ENCODE results near the gene LNX1. TPM values are rescaled to one million over a fixed set of nuclear protein-coding genes. Genes with fewer than 3 reads are reported as not detected.
"Not testable (repeated sequence)": the region's sequence is repeated elsewhere in the genome, so short reads cannot be mapped to it uniquely, and the experiment has no call there.

LNX1 gene
- total RNA-seq, 5 donors from 2014 or later (not counting 1 experiment from before 2014, with no cell fraction given) = 0.45 TPM; not detected in 4

GRCh38 chr4:53478671-53479456 lies 112.4 kb downstream of the LNX1 start:
- ATAC-seq (replicated peaks in 1 of 4) = no peak
- Mint-ChIP-seq H3K9me3 (peaks cover 0 to 3% (median 0%) of the 10 kb centered on the region in 3 donors), H3K4me1 (no peaks in the 10 kb centered on the region), H3K27me3 (peaks cover 12 to 17% of the 10 kb centered on the region in 2 donors), H3K36me3 (no peaks in the 10 kb centered on the region), H3K27ac (no peak overlapping the region), H3K4me3 (no peak overlapping the region)
- CTCF ChIA-PET = no interaction called here
- DNase-seq = no peak
- Histone ChIP-seq H3K4me3 (ENCODE audit: control insufficient read depth in 1 of 2, extremely low read depth in 1 of 2, low read length in 1 of 2) (no peak overlapping the region), H3K36me3 (ENCODE audit: control insufficient read depth in 2 of 2, extremely low read depth in 1 of 2, insufficient read depth in 1 of 2, low read length in 1 of 2) (no peaks in the 10 kb centered on the region), H3K9me3 (no peaks in the 10 kb centered on the region), H3K27me3 (replicated peaks in 1 of 2; ENCODE audit: control insufficient read depth in 2 of 2, extremely low read depth in 1 of 2, insufficient read depth in 2 of 2, low read length in 1 of 2) (peaks cover 0 to 3% of the 10 kb centered on the region in 2 experiments), H3K27ac (ENCODE audit: low read length) (no peak overlapping the region), H3K4me1 (ENCODE audit: control insufficient read depth in 1 of 2, extremely low read depth in 1 of 2, insufficient read depth in 2 of 2, low read length in 2 of 2) (no peaks in the 10 kb centered on the region)
- WGBS (ENCODE audit: insufficient coverage) = no CpG with 5 or more reads among the region's 4 CpGs
- POLR2A ChIA-PET = interaction anchor here in 1 of 2 donors (0.5 kb wide), 1 partner anchor 84 kb away, joined by 4 read pairs; no protein-coding TSS in a partner anchor

- H3K36me3 Mint-ChIP-seq = no peaks in the 10 kb centered on the region
- CTCF ChIA-PET = no interaction called here
- peaks cover 0 to 3% of the 10 kb centered on the region in 2 experiments for H3K27me3 ChIP-seq (replicated peaks in 1 of 2; ENCODE audit: control insufficient read depth in 2 of 2, extremely low read depth in 1 of 2, insufficient read depth in 2 of 2, low read length in 1 of 2)
These were observed 113.7 kb downstream of the LNX1 start for GRCh38 chr4:53477636-53478035.

DNA sequence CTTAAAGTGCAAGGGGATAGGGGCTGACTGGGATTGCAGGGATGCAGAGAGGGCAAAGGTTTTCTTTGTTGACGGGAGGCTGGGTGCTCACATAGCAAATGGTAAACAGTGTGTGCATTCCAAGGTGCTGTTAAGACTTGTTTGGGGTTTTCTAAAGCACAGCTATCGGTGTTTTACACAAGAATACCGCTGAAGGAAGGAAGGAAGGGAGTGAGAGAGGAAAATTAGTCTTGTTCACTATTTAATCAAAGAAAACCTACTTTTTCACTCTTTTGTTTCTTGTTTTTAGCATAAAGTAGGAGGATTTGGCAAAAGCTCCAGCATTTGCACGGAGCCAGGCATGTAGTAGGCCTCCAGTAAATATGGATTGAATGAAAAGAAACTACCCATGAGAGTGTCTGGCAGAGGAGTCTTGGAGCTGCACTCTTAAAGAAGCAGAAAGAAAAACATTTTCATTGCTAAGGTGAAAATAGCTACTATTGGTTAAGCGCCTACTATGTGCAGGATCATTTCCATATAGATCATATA lies 114.2 kb downstream of the LNX1 start:
- Histone ChIP-seq H3K27ac (ENCODE audit: low read length) (no peak overlapping the region), H3K4me3 (ENCODE audit: control insufficient read depth in 1 of 2, extremely low read depth in 1 of 2, low read length in 1 of 2) (no peak overlapping the region), H3K27me3 (replicated peaks in 1 of 2; ENCODE audit: control insufficient read depth in 2 of 2, extremely low read depth in 1 of 2, insufficient read depth in 2 of 2, low read length in 1 of 2) (peaks cover 0 to 3% of the 10 kb centered on the region in 2 experiments), H3K9me3 (no peaks in the 10 kb centered on the region), H3K36me3 (ENCODE audit: control insufficient read depth in 2 of 2, extremely low read depth in 1 of 2, insufficient read depth in 1 of 2, low read length in 1 of 2) (no peaks in the 10 kb centered on the region), H3K4me1 (ENCODE audit: control insufficient read depth in 1 of 2, extremely low read depth in 1 of 2, insufficient read depth in 2 of 2, low read length in 2 of 2) (no peaks in the 10 kb centered on the region)
- WGBS (ENCODE audit: insufficient coverage) = 87% methylated on average over 2 of the region's 5 CpGs
- no peak overlapping the region for H3K4me3 Mint-ChIP-seq
- DNase-seq (no peak), ATAC-seq (replicated peaks in 1 of 4) (no peak)
- no peak overlapping the region for H3K27ac Mint-ChIP-seq
- peaks cover 6 to 8% of the 10 kb centered on the region in 2 donors for H3K27me3 Mint-ChIP-seq
- no peaks in the 10 kb centered on the region for H3K4me1 Mint-ChIP-seq
- H3K9me3 Mint-ChIP-seq = peaks cover 9 to 12% (median 11%) of the 10 kb centered on the region in 3 donors
- H3K36me3 Mint-ChIP-seq = no peaks in the 10 kb centered on the region
- ChIA-PET CTCF (no interaction called here), POLR2A (no interaction called here)

More at GRCh38 chr4:53477636-53478035, 113.7 kb downstream of the LNX1 start:
- POLR2A ChIA-PET = interaction anchor here in 1 of 2 donors (0.5 kb wide), 1 partner anchor 557 kb away, joined by 4 read pairs; no protein-coding TSS in a partner anchor
- Histone ChIP-seq H3K36me3 (ENCODE audit: control insufficient read depth in 2 of 2, extremely low read depth in 1 of 2, insufficient read depth in 1 of 2, low read length in 1 of 2) (no peaks in the 10 kb centered on the region), H3K9me3 (no peaks in the 10 kb centered on the region), H3K4me1 (ENCODE audit: control insufficient read depth in 1 of 2, extremely low read depth in 1 of 2, insufficient read depth in 2 of 2, low read length in 2 of 2) (no peaks in the 10 kb centered on the region), H3K4me3 (ENCODE audit: control insufficient read depth in 1 of 2, extremely low read depth in 1 of 2, low read length in 1 of 2) (no peak overlapping the region), H3K27ac (ENCODE audit: low read length) (no peak overlapping the region)
- no peak for ATAC-seq (replicated peaks in 1 of 4)
- H3K27ac Mint-ChIP-seq = no peak overlapping the region
- peaks cover 7 to 10% of the 10 kb centered on the region in 2 donors for H3K27me3 Mint-ChIP-seq
- no peak for DNase-seq
- WGBS (ENCODE audit: insufficient coverage) = no CpG with 5 or more reads among the region's 1 CpG
- no peaks in the 10 kb centered on the region for H3K4me1 Mint-ChIP-seq
- peaks cover 7 to 10% (median 10%) of the 10 kb centered on the region in 3 donors for H3K9me3 Mint-ChIP-seq
- H3K4me3 Mint-ChIP-seq = no peak overlapping the region

DNA sequence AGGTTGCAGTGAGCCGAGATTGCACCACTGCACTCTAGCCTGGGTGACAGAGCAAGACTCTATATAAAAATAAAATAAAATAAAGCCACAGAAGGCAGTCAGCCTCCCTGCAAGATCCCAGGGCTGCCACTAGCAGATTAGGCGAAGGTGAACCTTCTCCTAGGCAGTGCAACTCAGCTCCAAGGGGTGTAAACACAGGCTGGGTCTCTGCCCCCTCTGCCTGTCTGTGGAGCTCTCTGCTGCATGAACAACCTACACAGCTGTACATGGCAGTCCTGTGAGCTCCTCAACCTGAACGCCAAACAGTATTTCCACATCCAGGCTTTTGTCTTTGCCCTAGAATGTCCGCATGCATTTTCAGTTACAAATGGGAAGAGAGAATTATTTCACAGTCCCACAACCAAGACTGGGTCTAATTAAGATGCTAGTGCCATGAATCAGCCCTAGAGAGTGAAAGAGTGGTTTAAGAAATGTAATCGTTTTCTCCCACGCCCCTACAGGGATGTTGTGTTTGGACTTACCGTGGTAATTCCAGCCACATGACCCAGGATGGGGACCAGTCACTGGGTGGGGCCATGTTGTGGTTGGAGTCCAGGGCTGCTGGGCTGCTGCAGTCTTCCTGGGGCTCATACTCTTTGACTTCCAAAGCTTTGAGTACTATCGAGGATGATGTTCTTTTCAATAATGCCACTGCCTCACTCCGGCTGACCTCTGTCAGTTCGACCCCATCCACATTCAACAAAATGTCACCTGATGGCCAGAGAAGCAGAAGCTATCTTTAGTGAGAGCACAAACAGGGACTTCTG lies 114.9 kb downstream of the LNX1 start:
- H3K27ac ChIP-seq (ENCODE audit: low read length) = no peak overlapping the region
- no peaks in the 10 kb centered on the region for H3K4me1 ChIP-seq (ENCODE audit: control insufficient read depth in 1 of 2, extremely low read depth in 1 of 2, insufficient read depth in 2 of 2, low read length in 2 of 2)
- Mint-ChIP-seq H3K9me3 (peaks cover 9 to 12% (median 11%) of the 10 kb centered on the region in 3 donors), H3K36me3 (no peaks in the 10 kb centered on the region), H3K27ac (no peak overlapping the region), H3K27me3 (peaks cover 1 to 5% of the 10 kb centered on the region in 2 donors), H3K4me3 (no peak overlapping the region), H3K4me1 (no peaks in the 10 kb centered on the region)
- 94% methylated on average over 6 of the region's 10 CpGs for WGBS (ENCODE audit: insufficient coverage)
- no peak for ATAC-seq (replicated peaks in 1 of 4)
- ChIA-PET POLR2A (no interaction called here), CTCF (no interaction called here)
- H3K36me3 ChIP-seq (ENCODE audit: control insufficient read depth in 2 of 2, extremely low read depth in 1 of 2, insufficient read depth in 1 of 2, low read length in 1 of 2) = no peaks in the 10 kb centered on the region
- no peak for DNase-seq
- no peaks in the 10 kb centered on the region for H3K9me3 ChIP-seq
- no peak overlapping the region for H3K4me3 ChIP-seq (ENCODE audit: control insufficient read depth in 1 of 2, extremely low read depth in 1 of 2, low read length in 1 of 2)
- H3K27me3 ChIP-seq (replicated peaks in 1 of 2; ENCODE audit: control insufficient read depth in 2 of 2, extremely low read depth in 1 of 2, insufficient read depth in 2 of 2, low read length in 1 of 2) = peaks cover 0 to under 1% of the 10 kb centered on the region in 2 experiments

DNA sequence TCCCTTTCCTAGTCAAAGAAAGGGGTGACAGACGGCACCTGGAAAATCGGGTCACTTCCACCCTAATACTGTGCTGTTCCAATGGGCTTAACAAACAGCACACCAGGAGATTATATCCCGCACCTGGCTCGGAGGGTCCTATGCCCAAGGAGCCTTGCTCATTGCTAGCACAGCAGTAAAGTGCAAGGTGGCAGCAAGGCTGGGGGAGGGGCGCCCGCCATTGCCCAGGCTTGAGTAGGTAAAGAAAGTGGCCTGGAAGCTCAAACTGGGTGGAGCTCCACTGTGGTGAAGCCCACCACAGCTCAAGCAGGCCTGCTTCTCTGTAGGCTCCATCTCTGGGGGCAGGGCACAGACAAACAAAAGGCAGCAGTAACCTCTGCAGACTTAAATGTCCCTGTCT lies 124.7 kb downstream of the LNX1 start:
- H3K4me3 ChIP-seq (ENCODE audit: control insufficient read depth in 1 of 2, extremely low read depth in 1 of 2, low read length in 1 of 2); H3K4me1 Mint-ChIP-seq; H3K27me3 Mint-ChIP-seq; CTCF ChIA-PET; H3K36me3 ChIP-seq (ENCODE audit: control insufficient read depth in 2 of 2, extremely low read depth in 1 of 2, insufficient read depth in 1 of 2, low read length in 1 of 2); H3K4me1 ChIP-seq (ENCODE audit: control insufficient read depth in 1 of 2, extremely low read depth in 1 of 2, insufficient read depth in 2 of 2, low read length in 2 of 2); POLR2A ChIA-PET; H3K27ac ChIP-seq (ENCODE audit: low read length); H3K27me3 ChIP-seq (replicated peaks in 1 of 2; ENCODE audit: control insufficient read depth in 2 of 2, extremely low read depth in 1 of 2, insufficient read depth in 2 of 2, low read length in 1 of 2); H3K9me3 ChIP-seq; H3K27ac Mint-ChIP-seq; H3K4me3 Mint-ChIP-seq; ATAC-seq (replicated peaks in 1 of 4); DNase-seq: not testable (repeated sequence)
- peaks cover 20% of the 10 kb centered on the region for H3K36me3 Mint-ChIP-seq
- 100% methylated on average over 6 of the region's 6 CpGs for WGBS (ENCODE audit: insufficient coverage)
- peaks cover 8 to 22% (median 19%) of the 10 kb centered on the region in 3 donors for H3K9me3 Mint-ChIP-seq

DNA sequence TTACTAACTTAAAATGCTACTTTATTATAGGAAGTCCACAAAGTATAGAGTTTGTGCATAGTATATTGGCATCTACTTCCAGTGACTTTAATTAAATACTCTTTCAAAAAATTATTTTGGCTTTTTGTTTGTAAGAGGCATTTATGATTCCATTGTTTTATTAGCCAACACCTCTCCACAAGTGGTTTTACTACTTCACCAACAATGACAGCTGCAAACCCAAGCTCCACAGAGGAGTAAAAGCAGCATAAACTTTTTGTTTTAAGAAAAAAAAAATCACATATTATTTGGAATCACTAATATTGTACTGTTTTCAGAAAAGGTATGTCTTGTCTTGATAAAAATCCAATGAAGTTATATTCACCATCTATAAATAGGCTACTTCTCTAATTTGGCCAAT lies 125.4 kb downstream of the LNX1 start:
- H3K36me3 ChIP-seq (ENCODE audit: control insufficient read depth in 2 of 2, extremely low read depth in 1 of 2, insufficient read depth in 1 of 2, low read length in 1 of 2) = peaks cover 0 to 14% of the 10 kb centered on the region in 2 donors
- ChIA-PET POLR2A (no interaction called here), CTCF (no interaction called here)
- Mint-ChIP-seq H3K27me3 (no peaks in the 10 kb centered on the region), H3K27ac (no peak overlapping the region), H3K36me3 (peaks cover 27% of the 10 kb centered on the region), H3K9me3 (peaks cover 8 to 22% (median 19%) of the 10 kb centered on the region in 3 donors), H3K4me1 (no peaks in the 10 kb centered on the region), H3K4me3 (no peak overlapping the region)
- no peak for DNase-seq
- H3K27ac ChIP-seq (ENCODE audit: low read length) = no peak overlapping the region
- peaks cover 0 to 3% of the 10 kb centered on the region in 2 experiments for H3K27me3 ChIP-seq (replicated peaks in 1 of 2; ENCODE audit: control insufficient read depth in 2 of 2, extremely low read depth in 1 of 2, insufficient read depth in 2 of 2, low read length in 1 of 2)
- H3K4me3 ChIP-seq (ENCODE audit: control insufficient read depth in 1 of 2, extremely low read depth in 1 of 2, low read length in 1 of 2) = no peak overlapping the region
- no peak for ATAC-seq (replicated peaks in 1 of 4)
- H3K9me3 ChIP-seq = no peaks in the 10 kb centered on the region
- H3K4me1 ChIP-seq (ENCODE audit: control insufficient read depth in 1 of 2, extremely low read depth in 1 of 2, insufficient read depth in 2 of 2, low read length in 2 of 2) = no peaks in the 10 kb centered on the region
